ENCODE data around the gene TPPP. TPM values are rescaled to one million over a fixed set of nuclear protein-coding genes. Genes with fewer than 3 reads are reported as not detected.

The TPPP gene
- total RNA-seq, 4 donors from 2014 or later = 7.2 to 11.1 (median 8.4) TPM

- no peaks in the 10 kb centered on the region for H3K36me3 ChIP-seq
- no peak for TF ChIP-seq POLR2A (IDR thresholded peaks at IDR 0.05)
- TF ChIP-seq, protein P1, sequence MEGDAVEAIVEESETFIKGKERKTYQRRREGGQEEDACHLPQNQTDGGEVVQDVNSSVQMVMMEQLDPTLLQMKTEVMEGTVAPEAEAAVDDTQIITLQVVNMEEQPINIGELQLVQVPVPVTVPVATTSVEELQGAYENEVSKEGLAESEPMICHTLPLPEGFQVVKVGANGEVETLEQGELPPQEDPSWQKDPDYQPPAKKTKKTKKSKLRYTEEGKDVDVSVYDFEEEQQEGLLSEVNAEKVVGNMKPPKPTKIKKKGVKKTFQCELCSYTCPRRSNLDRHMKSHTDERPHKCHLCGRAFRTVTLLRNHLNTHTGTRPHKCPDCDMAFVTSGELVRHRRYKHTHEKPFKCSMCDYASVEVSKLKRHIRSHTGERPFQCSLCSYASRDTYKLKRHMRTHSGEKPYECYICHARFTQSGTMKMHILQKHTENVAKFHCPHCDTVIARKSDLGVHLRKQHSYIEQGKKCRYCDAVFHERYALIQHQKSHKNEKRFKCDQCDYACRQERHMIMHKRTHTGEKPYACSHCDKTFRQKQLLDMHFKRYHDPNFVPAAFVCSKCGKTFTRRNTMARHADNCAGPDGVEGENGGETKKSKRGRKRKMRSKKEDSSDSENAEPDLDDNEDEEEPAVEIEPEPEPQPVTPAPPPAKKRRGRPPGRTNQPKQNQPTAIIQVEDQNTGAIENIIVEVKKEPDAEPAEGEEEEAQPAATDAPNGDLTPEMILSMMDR (IDR thresholded peaks at IDR 0.05) = no peak
- no peak overlapping the region for H3K4me3 ChIP-seq (replicated peaks in 1 of 3)
- no peak for DNase-seq
- no peaks in the 10 kb centered on the region for H3K9me3 ChIP-seq
- peaks cover 18 to 30% of the 10 kb centered on the region in 2 donors for H3K4me1 ChIP-seq
- H3K27ac ChIP-seq = no peak overlapping the region
- WGBS, 2 donors = 93 to 95% methylated on average over 55 to 56 of the region's 56 CpGs
- intact Hi-C loops (cut with DNase I) = no loop called here
- no peaks in the 10 kb centered on the region for H3K27me3 ChIP-seq
Measured at GRCh38 chr5:662751-663435, 30.3 kb downstream of the TPPP start.

GRCh38 chr5:661891-662750, 31.0 kb downstream of the TPPP start:
- Histone ChIP-seq H3K4me1 (peaks cover 18 to 26% of the 10 kb centered on the region in 2 donors), H3K9me3 (no peaks in the 10 kb centered on the region), H3K36me3 (no peaks in the 10 kb centered on the region), H3K27me3 (no peaks in the 10 kb centered on the region), H3K27ac (no peak overlapping the region), H3K4me3 (replicated peaks in 1 of 3) (no peak overlapping the region)
- intact Hi-C loops (cut with DNase I) = no loop called here
- no peak for DNase-seq
- WGBS, 2 donors = 96 to 98% methylated on average over 50 to 53 of the region's 53 CpGs
- TF ChIP-seq POLR2A (IDR thresholded peaks at IDR 0.05) = no peak
- TF ChIP-seq, protein P1 (IDR thresholded peaks at IDR 0.05) = no peak

DNA sequence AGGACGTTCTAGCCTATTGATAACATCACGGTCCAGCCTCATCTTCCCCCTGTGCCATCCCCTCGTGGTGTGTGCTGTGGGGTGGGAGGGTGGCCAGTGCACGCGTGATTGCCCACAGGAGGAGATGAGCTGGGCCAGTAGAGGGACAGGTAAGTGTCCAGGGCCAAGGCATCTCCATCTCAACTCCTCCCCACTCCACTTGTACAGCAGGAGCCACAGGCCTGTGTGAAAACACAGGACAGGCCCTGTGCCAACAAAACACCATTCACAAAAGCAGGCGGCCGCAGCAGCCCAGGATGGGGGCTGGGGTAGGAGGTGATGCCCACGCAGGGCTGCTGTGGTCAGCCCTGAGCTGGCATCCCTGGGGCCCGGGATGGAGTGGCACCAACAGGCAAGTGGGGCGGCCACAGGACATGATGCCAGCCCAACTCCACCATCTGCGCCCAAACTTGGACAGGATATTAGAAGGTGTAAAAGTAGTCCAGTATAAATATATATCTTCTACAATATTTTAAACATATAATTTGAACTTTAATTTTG, 32.6 kb downstream of the TPPP start:
- intact Hi-C loops (cut with DNase I) = no loop called here
- Histone ChIP-seq H3K27ac (no peak overlapping the region), H3K9me3 (no peaks in the 10 kb centered on the region), H3K4me1 (peaks cover 6 to 12% of the 10 kb centered on the region in 2 donors), H3K4me3 (replicated peaks in 1 of 3) (no peak overlapping the region), H3K36me3 (no peaks in the 10 kb centered on the region), H3K27me3 (no peaks in the 10 kb centered on the region)
- TF ChIP-seq POLR2A (IDR thresholded peaks at IDR 0.05) = no peak
- TF ChIP-seq, protein P1 (IDR thresholded peaks at IDR 0.05) = no peak
- WGBS, 2 donors = 76 to 84% methylated on average over 8 to 11 of the region's 11 CpGs
- peak; percentile 35 to 48 for DNase-seq

- Histone ChIP-seq H3K27me3 (no peaks in the 10 kb centered on the region), H3K27ac (no peak overlapping the region), H3K4me1 (peaks cover 0 to 3% of the 10 kb centered on the region in 2 donors), H3K9me3 (no peaks in the 10 kb centered on the region), H3K36me3 (no peaks in the 10 kb centered on the region), H3K4me3 (replicated peaks in 1 of 3) (no peak overlapping the region)
- TF ChIP-seq, protein P1 (IDR thresholded peaks at IDR 0.05) = no peak
- no peak for TF ChIP-seq POLR2A (IDR thresholded peaks at IDR 0.05)
- DNase-seq = no peak
- intact Hi-C loops (cut with DNase I) = no loop called here
- 98% methylated on average over 16 of the region's 16 CpGs for WGBS, 2 donors
Measured at GRCh38 chr5:659496-660263, 33.5 kb downstream of the TPPP start.
